ENCODE results near the gene MEGF11. TPM values are rescaled to one million over a fixed set of nuclear protein-coding genes. Genes with fewer than 3 reads are reported as not detected.

The MEGF11 gene
- total RNA-seq, 1 experiment from 2014 or later = 1.2 TPM

DNA sequence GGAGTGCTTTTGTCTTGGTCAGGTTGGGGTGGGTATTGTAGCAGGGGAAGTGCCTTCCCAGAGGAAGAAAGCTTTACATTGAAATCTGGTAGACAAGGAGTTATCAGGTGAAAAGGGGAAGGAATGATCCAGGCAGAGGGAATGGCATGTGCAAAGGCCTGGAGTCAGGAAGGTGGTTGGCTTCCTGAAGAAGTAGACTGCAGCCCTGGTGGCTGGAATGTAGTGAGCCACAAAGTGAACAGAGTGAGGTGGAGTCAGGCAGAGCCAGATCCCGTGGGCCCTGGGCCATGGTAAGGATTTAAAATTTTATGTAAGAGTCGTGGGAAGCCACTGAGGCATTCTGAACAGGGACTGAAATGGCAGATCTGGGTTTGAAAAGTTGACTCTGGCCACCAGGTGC lies 326.0 kb downstream of the MEGF11 start:
- H3K23ac ChIP-seq (ENCODE audit: insufficient read length, low read depth, low read length) = no peak overlapping the region
- Mint-ChIP-seq H3K4me1 (peaks cover 16 to 26% of the 10 kb centered on the region in 2 experiments), H3K27me3 (ENCODE audit: low read depth) (no peaks in the 10 kb centered on the region), H3K36me3 (ENCODE audit: insufficient read depth in 1 of 3, low read depth in 3 of 3) (no peaks in the 10 kb centered on the region), H3K27ac (no peak overlapping the region), H3K4me3 (no peak overlapping the region), H3K9me3 (no peaks in the 10 kb centered on the region)
- H4K5ac ChIP-seq (ENCODE audit: insufficient read length, low read depth, low read length) = no peak overlapping the region
- no peak overlapping the region for H3K9ac ChIP-seq (ENCODE audit: extremely low read depth, insufficient read length, low read length)
- H2AK5ac ChIP-seq (ENCODE audit: insufficient read length, low read length) = no peak overlapping the region
- no peak overlapping the region for H3K18ac ChIP-seq (ENCODE audit: insufficient read length, low read depth, low read length)
- H3K23me2 ChIP-seq (ENCODE audit: insufficient read length, low read depth, low read length, poor library complexity, severe bottlenecking) = no peaks in the 10 kb centered on the region
- no peaks in the 10 kb centered on the region for H4K20me1 ChIP-seq (ENCODE audit: control insufficient read depth, insufficient read depth, insufficient read length)
- H2BK12ac ChIP-seq (ENCODE audit: insufficient read length, low read depth, low read length) = no peak overlapping the region
- H2AFZ ChIP-seq (ENCODE audit: low read length) = no peak overlapping the region
- no peak overlapping the region for H3T11ph ChIP-seq (ENCODE audit: low read length)
- no peak overlapping the region for H4K91ac ChIP-seq (ENCODE audit: insufficient read length, low read depth, low read length)
- no peaks in the 10 kb centered on the region for H3K27me3 ChIP-seq (ENCODE audit: insufficient read depth, low read length)
- H3K14ac ChIP-seq (ENCODE audit: insufficient read depth, low read length) = no peak overlapping the region
- TF ChIP-seq, protein P1, sequence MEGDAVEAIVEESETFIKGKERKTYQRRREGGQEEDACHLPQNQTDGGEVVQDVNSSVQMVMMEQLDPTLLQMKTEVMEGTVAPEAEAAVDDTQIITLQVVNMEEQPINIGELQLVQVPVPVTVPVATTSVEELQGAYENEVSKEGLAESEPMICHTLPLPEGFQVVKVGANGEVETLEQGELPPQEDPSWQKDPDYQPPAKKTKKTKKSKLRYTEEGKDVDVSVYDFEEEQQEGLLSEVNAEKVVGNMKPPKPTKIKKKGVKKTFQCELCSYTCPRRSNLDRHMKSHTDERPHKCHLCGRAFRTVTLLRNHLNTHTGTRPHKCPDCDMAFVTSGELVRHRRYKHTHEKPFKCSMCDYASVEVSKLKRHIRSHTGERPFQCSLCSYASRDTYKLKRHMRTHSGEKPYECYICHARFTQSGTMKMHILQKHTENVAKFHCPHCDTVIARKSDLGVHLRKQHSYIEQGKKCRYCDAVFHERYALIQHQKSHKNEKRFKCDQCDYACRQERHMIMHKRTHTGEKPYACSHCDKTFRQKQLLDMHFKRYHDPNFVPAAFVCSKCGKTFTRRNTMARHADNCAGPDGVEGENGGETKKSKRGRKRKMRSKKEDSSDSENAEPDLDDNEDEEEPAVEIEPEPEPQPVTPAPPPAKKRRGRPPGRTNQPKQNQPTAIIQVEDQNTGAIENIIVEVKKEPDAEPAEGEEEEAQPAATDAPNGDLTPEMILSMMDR (conservative IDR thresholded peaks at IDR 0.05) = peak; percentile 56
- no peak overlapping the region for H2BK20ac ChIP-seq (ENCODE audit: low read depth, low read length, poor library complexity, severe bottlenecking)
- no peak overlapping the region for H3K4ac ChIP-seq (ENCODE audit: low read depth, low read length)
- no peak overlapping the region for H2BK120ac ChIP-seq (ENCODE audit: low read depth, low read length, poor library complexity, severe bottlenecking)
- no peak overlapping the region for H4K8ac ChIP-seq (replicated peaks; ENCODE audit: insufficient read length, low read depth, low read length)
- no peak overlapping the region for H2BK15ac ChIP-seq (ENCODE audit: low read depth, low read length)
- no peak overlapping the region for H2BK5ac ChIP-seq (ENCODE audit: insufficient read length, low read length)
- H3K9me3 ChIP-seq (ENCODE audit: control insufficient read depth, low read depth, low read length) = no peaks in the 10 kb centered on the region
- no CpG with 5 or more reads among the region's 2 CpGs for WGBS (ENCODE audit: extremely low coverage, insufficient read length, low lambda C conversion rate)
- peak; percentile 42 for DNase-seq
- no peaks in the 10 kb centered on the region for H3K79me1 ChIP-seq (ENCODE audit: insufficient read depth, low read depth, low read length, poor library complexity, severe bottlenecking)
- H3K4me1 ChIP-seq (ENCODE audit: insufficient read depth, low read length) = no peaks in the 10 kb centered on the region
- H3K56ac ChIP-seq (ENCODE audit: insufficient read length, low read depth, low read length) = no peak overlapping the region
- H3K27ac ChIP-seq (ENCODE audit: insufficient read length, low read depth, low read length) = no peak overlapping the region
- no peak overlapping the region for H3K4me2 ChIP-seq (ENCODE audit: insufficient read depth, insufficient read length, low read length)
- no peaks in the 10 kb centered on the region for H3K79me2 ChIP-seq (ENCODE audit: insufficient read depth, low read length)
